Stomach (tissue), 9 donors: ENCODE results near the gene FADS6. TPM values are rescaled to one million over a fixed set of nuclear protein-coding genes. Genes with fewer than 3 reads are reported as not detected.

Experiments used
- DNase-seq, 2 donors: peaks; one replicate each; pipeline versions ENCODE4 v3.0.0 to v3.0.0-alpha.2; 2013 to 2019
- H3K27ac ChIP-seq, 5 donors: fragments of 200-600 bp in 4 of 5; sonication (generic) in 4 of 5; one replicate each; pipeline ENCODE4 v1.5.1; 2013 to 2019; ENCODE audit warnings: mild to moderate bottlenecking in 1 of 5, moderate library complexity in 1 of 5
- H3K27me3 ChIP-seq, 3 donors: fragments of 200-600 bp; sonication (generic); one replicate each; pipeline ENCODE4 v1.5.1; 2017 to 2019; ENCODE audit warnings: mixed run types in 1 of 3
- H3K36me3 ChIP-seq, 4 donors: fragments of 200-600 bp; sonication (generic); 1 replicate in 3 of 4; 2 replicates in 1 of 4; pipeline ENCODE4 v1.5.1; 2016 to 2019
- H3K4me1 ChIP-seq, 4 donors: fragments of 200-600 bp; sonication (generic); one replicate each; pipeline ENCODE4 v1.5.1; 2016 to 2019
- H3K4me3 ChIP-seq, 4 donors: fragments of 200-600 bp; sonication (generic) in 3 of 4; one replicate each; pipeline ENCODE4 v1.5.1; 2016 to 2019; ENCODE audit warnings: mild to moderate bottlenecking in 1 of 4
- H3K9me3 ChIP-seq, 4 donors: fragments of 200-600 bp; sonication (generic); one replicate each; pipeline ENCODE4 v1.5.1; 2016 to 2019
- EP300 ChIP-seq: sonication (generic); formaldehyde crosslinking; IDR thresholded peaks from one replicate; pipeline ENCODE4 v1.6.1; 2017; ENCODE audit warnings: antibody characterized with exemption
- POLR2A ChIP-seq, 4 donors: fragments of 450-650 bp; IDR thresholded peaks; one replicate each; pipeline ENCODE4 v1.6.1; 2016; ENCODE audit warnings: antibody characterized with exemption in 4 of 4, control low read depth in 2 of 4, mild to moderate bottlenecking in 1 of 4, moderate library complexity in 1 of 4
- POLR2AphosphoS5 ChIP-seq, 3 donors: sonication (generic); formaldehyde crosslinking; IDR thresholded peaks; one replicate each; pipeline ENCODE4 v1.6.1; 2016; ENCODE audit warnings: antibody characterized with exemption in 3 of 3
- WGBS, 5 donors: extraction: QIAGEN DNeasy Blood & Tissue Kit in 3 of 5; methylation state at CpG; one replicate each; pipeline versions ENCODE4 v1.1.5 to v1.1.7; 2013 to 2018; 5-methylcytosine and 5-hydroxymethylcytosine counted together
- intact Hi-C: fragments of 100-400 bp; cut with DNase I; formaldehyde crosslinking; loops from one replicate; pipeline ENCODE4 v1.15.1; 2023; ENCODE audit warnings: low total_unique reads
- polyA plus RNA-seq, 3 donors: library from polyadenylated mRNA; stranded (reverse); fragments of 200-250 nt; gene quantifications; one replicate each; pipeline ENCODE4 v1.2.3, GENCODE V29; 2013
- total RNA-seq, 5 donors: library from RNA; depleted of rRNA; stranded (reverse); fragments of >200 nt; gene quantifications; one replicate each; pipeline versions ENCODE4 v1.1.0 to v1.2.3, GENCODE V29; 2014 to 2016
- TF ChIP-seq, protein P1 (sequence below), 7 experiments: fragments of 450-650 bp in 4 of 7; fragments of 200-600 bp in 3 of 7; sonication (generic) in 3 of 7; IDR thresholded peaks; one replicate each; pipeline ENCODE4 v1.5.1; 2016 to 2019; ENCODE audit warnings: antibody characterized with exemption in 7 of 7, control low read depth in 2 of 7, mild to moderate bottlenecking in 1 of 7
- donor health status: healthy with polysubstance abuse.
- donor health status: Bipolar disorder and iron deficiency.
- donor health status: healthy.

FADS6 gene
- total and polyA plus RNA-seq, 8 donors: 0.50 to 1.8 TPM; not detected in 6

DNA sequence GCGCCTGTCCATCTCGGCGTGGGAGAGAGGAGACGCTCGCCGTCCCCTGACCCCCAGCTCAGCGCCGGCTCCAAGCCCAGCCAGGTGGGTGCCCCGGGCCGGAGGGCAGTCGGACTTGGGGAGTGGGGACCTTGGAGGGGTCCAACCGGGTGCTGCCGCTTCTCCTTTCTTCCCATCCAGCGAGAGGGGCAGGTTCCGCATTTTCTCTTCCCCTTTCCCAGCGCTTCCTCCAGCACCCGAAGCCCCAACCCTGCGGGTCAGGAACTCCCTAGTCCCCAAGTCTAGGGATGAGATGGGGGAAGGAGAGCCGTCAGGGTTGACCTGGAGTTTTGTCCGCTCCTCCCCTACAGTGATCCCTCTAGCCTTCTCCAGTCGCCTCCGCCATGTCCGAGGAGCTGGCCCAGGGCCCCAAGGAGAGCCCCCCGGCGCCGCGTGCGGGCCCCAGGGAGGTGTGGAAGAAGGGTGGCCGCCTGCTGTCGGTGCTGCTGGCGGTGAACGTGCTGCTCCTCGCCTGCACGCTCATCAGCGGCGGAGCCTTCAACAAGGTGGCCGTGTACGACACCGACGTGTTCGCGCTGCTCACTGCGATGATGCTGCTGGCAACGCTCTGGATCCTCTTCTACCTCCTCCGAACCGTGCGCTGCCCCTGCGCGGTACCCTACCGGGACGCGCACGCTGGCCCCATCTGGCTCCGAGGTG lies 31.0 kb upstream of the FADS6 start, which contains the start of gene OTOP2:
Gene OTOP2, plus strand, starts transcription at position 24 of the 699 bp plus-strand sequence. Its CDS starts 360 bp downstream, at position 384.
- Histone ChIP-seq H3K9me3 (no peaks in the 10 kb centered on the region), H3K4me1 (peaks cover 22 to 27% (median 25%) of the 10 kb centered on the region in 4 donors), H3K27ac (no peak within 1 kb of the TSS), H3K4me3 (peak within 1 kb of the TSS; percentile 28 to 52 (median 34)), H3K36me3 (no peaks in the 10 kb centered on the region), H3K27me3 (peaks cover 22 to 94% (median 79%) of the 10 kb centered on the region in 3 donors)
- intact Hi-C loops: no loop called here
- WGBS, 5 donors: 2 to 3% (median 3%) methylated on average over 21 to 54 of the region's 54 CpGs
- TF ChIP-seq EP300: no peak
- TF ChIP-seq, protein P1, sequence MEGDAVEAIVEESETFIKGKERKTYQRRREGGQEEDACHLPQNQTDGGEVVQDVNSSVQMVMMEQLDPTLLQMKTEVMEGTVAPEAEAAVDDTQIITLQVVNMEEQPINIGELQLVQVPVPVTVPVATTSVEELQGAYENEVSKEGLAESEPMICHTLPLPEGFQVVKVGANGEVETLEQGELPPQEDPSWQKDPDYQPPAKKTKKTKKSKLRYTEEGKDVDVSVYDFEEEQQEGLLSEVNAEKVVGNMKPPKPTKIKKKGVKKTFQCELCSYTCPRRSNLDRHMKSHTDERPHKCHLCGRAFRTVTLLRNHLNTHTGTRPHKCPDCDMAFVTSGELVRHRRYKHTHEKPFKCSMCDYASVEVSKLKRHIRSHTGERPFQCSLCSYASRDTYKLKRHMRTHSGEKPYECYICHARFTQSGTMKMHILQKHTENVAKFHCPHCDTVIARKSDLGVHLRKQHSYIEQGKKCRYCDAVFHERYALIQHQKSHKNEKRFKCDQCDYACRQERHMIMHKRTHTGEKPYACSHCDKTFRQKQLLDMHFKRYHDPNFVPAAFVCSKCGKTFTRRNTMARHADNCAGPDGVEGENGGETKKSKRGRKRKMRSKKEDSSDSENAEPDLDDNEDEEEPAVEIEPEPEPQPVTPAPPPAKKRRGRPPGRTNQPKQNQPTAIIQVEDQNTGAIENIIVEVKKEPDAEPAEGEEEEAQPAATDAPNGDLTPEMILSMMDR (IDR thresholded peaks at IDR 0.05): no peak
- TF ChIP-seq POLR2AphosphoS5 (IDR thresholded peaks at IDR 0.05): no peak
- no peak for TF ChIP-seq POLR2A (IDR thresholded peaks at IDR 0.05)
- peak in 1 of 2 donors; percentile 40 for DNase-seq

DNA sequence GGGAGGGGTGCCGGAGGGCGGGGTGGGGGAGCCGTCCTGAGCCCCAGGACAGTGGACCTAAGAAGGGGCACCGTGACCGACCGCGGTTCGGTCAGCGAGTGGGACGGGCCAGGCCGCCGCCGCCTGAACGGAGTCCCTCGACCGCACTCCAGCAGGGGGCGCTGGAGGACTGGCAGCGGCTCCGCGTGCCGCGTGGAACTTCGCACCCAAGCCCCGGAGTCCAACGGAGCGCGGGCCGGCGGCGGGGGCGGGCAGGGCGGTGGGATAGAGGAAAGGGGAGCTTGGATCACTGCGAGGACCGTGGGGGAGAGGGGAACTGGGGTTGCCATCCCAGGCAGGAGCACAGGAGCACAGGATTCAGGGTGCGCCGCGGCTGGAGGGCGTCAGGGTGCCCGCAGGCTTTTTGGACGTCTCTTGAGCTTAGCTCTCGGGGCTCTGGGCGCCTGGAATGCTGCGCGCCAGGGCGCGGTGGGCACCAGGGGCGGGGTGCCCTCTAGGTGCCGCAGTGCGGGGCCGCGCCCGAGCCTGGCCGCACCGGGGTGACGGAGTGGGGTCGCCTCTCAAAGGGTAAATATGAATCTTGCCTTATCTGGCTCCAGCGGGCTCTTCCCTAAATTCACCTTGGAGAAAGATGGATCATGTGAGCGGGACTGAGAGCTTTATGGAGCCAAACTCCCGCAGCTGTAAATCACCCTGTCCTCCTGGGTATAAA lies 30.3 kb upstream of the FADS6 start:
- DNase-seq: peak; percentile 81 to 87
- peaks cover 22 to 99% (median 80%) of the 10 kb centered on the region in 3 donors for H3K27me3 ChIP-seq
- intact Hi-C loops: no loop called here

GRCh38 chr17:74922694-74923537 lies 29.5 kb upstream of the FADS6 start, which contains the start of gene USH1G:
Gene USH1G (minus strand): TSS chr17:74923255. CDS start chr17:74923073, 182 bp downstream.
- 5 to 15% (median 7%) methylated on average over 20 to 57 of the region's 57 CpGs for WGBS, 5 donors
- TF ChIP-seq POLR2A (IDR thresholded peaks at IDR 0.05) (no peak), POLR2AphosphoS5 (IDR thresholded peaks at IDR 0.05) (no peak), EP300 (no peak)
- TF ChIP-seq, protein P1 (IDR thresholded peaks at IDR 0.05): no peak
- H3K9me3 ChIP-seq: no peaks in the 10 kb centered on the region
- H3K27ac ChIP-seq: no peak within 1 kb of the TSS
- H3K27me3 ChIP-seq: peaks cover 22 to 97% (median 77%) of the 10 kb centered on the region in 3 donors
- peaks cover 22 to 27% (median 25%) of the 10 kb centered on the region in 4 donors for H3K4me1 ChIP-seq
- intact Hi-C loops: no loop called here
- DNase-seq: peak in 1 of 2 donors; percentile 51
- peak within 1 kb of the TSS; percentile 28 to 52 (median 34) for H3K4me3 ChIP-seq
- no peaks in the 10 kb centered on the region for H3K36me3 ChIP-seq

More for the DNA sequence above, 30.3 kb upstream of the FADS6 start:
- peaks cover 22 to 27% (median 25%) of the 10 kb centered on the region in 4 donors for H3K4me1 ChIP-seq
- no peaks in the 10 kb centered on the region for H3K9me3 ChIP-seq
- H3K4me3 ChIP-seq: peak overlapping the region; percentile 28 to 52 (median 34)
- no peaks in the 10 kb centered on the region for H3K36me3 ChIP-seq
- 2 to 6% (median 4%) methylated on average over 13 to 59 of the region's 59 CpGs for WGBS, 5 donors
- TF ChIP-seq POLR2A (IDR thresholded peaks at IDR 0.05) (no peak), POLR2AphosphoS5 (IDR thresholded peaks at IDR 0.05) (peak in 1 of 3 donors; percentile 40)
- TF ChIP-seq, protein P1 (IDR thresholded peaks at IDR 0.05): peak in 5 of 7 experiments; percentile 33 to 89 (median 60)
- H3K27ac ChIP-seq: no peak overlapping the region

DNA sequence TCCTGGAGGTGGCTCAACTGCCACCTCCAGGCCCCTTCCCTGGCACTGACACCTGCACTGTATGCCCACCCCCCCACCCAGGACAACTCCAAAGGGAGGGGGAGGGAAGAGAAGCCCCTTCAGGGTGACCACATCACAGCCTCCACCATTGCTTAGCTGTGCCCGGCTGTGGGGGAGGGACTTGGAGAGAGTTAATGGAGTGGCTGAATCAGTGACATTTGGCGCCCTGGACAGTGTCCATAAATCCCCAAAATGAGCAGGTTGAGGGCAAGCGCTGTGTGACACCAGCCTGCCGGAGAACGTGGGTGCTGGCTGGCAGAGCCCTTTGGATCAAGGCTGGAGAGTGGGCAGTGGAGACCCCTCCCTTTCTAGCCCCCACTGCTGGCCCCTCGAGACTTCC lies 28.7 kb upstream of the FADS6 start:
- TF ChIP-seq, protein P1 (IDR thresholded peaks at IDR 0.05): no peak
- TF ChIP-seq EP300: no peak
- no peak for TF ChIP-seq POLR2A (IDR thresholded peaks at IDR 0.05)
- TF ChIP-seq POLR2AphosphoS5 (IDR thresholded peaks at IDR 0.05): no peak
- no peaks in the 10 kb centered on the region for H3K36me3 ChIP-seq
- 53 to 90% (median 59%) methylated on average over 1 to 6 of the region's 6 CpGs for WGBS, 5 donors
- no peak overlapping the region for H3K4me3 ChIP-seq
- H3K4me1 ChIP-seq: peaks cover 22 to 27% (median 25%) of the 10 kb centered on the region in 4 donors
- H3K27me3 ChIP-seq: peaks cover 22 to 97% (median 74%) of the 10 kb centered on the region in 3 donors
- intact Hi-C loops: no loop called here
- DNase-seq: no peak
- no peaks in the 10 kb centered on the region for H3K9me3 ChIP-seq
- H3K27ac ChIP-seq: no peak overlapping the region
